Testis (tissue), 2 donors: Measurements from ENCODE around the gene CREB3L1.

Source experiments
- POLR2A ChIP-seq: fragments of 450-650 bp; IDR thresholded peaks from one replicate; pipeline ENCODE4 v1.6.1; 2017; ENCODE audit warnings: antibody characterized with exemption, mild to moderate bottlenecking, moderate library complexity
- TF ChIP-seq, protein P1 (sequence below), 3 experiments: fragments of 450-650 bp in 2 of 3; fragments of 200-600 bp in 1 of 3; sonication (generic) in 1 of 3; IDR thresholded peaks; one replicate each; pipeline ENCODE4 v1.5.1; 2016 to 2019; ENCODE audit warnings: antibody characterized with exemption in 3 of 3, mild to moderate bottlenecking in 2 of 3, moderate library complexity in 1 of 3

DNA sequence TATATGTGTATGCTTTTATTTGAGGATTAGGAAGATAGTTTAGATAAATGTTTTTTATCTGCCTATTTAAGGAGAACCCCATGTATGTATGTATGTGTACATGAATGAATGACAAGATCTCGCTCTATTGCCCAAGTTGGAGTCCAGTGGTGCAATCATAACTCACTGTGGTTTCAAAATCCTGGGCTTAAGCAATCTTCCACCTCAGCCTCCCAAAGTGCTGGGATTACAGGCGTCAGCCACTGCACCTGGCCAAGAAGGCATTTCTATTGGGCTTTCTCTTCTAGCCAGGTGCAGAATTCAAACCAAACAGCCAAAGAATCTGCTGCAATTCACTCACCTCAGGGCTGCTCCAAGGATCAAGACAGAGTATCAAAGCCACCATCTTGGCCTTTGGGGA, 44.3 kb downstream of the CREB3L1 start:
- TF ChIP-seq, protein P1, sequence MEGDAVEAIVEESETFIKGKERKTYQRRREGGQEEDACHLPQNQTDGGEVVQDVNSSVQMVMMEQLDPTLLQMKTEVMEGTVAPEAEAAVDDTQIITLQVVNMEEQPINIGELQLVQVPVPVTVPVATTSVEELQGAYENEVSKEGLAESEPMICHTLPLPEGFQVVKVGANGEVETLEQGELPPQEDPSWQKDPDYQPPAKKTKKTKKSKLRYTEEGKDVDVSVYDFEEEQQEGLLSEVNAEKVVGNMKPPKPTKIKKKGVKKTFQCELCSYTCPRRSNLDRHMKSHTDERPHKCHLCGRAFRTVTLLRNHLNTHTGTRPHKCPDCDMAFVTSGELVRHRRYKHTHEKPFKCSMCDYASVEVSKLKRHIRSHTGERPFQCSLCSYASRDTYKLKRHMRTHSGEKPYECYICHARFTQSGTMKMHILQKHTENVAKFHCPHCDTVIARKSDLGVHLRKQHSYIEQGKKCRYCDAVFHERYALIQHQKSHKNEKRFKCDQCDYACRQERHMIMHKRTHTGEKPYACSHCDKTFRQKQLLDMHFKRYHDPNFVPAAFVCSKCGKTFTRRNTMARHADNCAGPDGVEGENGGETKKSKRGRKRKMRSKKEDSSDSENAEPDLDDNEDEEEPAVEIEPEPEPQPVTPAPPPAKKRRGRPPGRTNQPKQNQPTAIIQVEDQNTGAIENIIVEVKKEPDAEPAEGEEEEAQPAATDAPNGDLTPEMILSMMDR (IDR thresholded peaks at IDR 0.05), result no peak
- no peak for TF ChIP-seq POLR2A
